Activated T-cell treated with anti-CD3 and anti-CD28 coated beads for 24 hours (primary cell): ENCODE data around the gene UBE2Q1.

Source experiments
- DNase-seq: peaks from one replicate; pipeline ENCODE4 v3.0.0-alpha.2; 2020; ENCODE audit warnings: low read depth

Gene UBE2Q1

GRCh38 chr1:154502744-154503115 lies 55.7 kb downstream of the UBE2Q1 start:
- DNase-seq: no peak

GRCh38 chr1:154502066-154502743 lies 56.3 kb downstream of the UBE2Q1 start, which contains the start of the genes SHE and TDRD10:
SHE (minus strand) TSS chr1:154502412; CDS start chr1:154502026, 386 bp downstream.
TDRD10 (plus strand) TSS chr1:154502219; CDS start chr1:154506904, 4,685 bp downstream.
- no peak for DNase-seq

GRCh38 chr1:154501423-154502065 lies 56.9 kb downstream of the UBE2Q1 start:
- DNase-seq: no peak

GRCh38 chr1:154500533-154500932 lies 57.9 kb downstream of the UBE2Q1 start:
- no peak for DNase-seq

- no peak for DNase-seq
Observed at GRCh38 chr1:154499446-154499845, 59.0 kb downstream of the UBE2Q1 start.
